Central memory CD8-positive, alpha-beta T cell (primary cell): ENCODE results near the gene NPIPB12.
"Not testable (repeated sequence)": the region's sequence is repeated elsewhere in the genome, so short reads cannot be mapped to it uniquely, and the experiment has no call there.

ENCODE experiments used
- ATAC-seq: fragments of 150-1000 bp; cut with Tn5 transposase; replicated peaks from 2 replicates; pipeline ENCODE4 v1.10.0; 2022; ENCODE audit warnings: mild to moderate bottlenecking, moderate FRiP score, moderate number of reproducible peaks; ENCODE audit not compliant: poor library complexity, severe bottlenecking; ENCODE audit errors: extremely low read depth
- DNase-seq, 2 donors: peaks; one replicate each; pipeline ENCODE4 v3.0.0; 2021; ENCODE audit warnings: low spot score in 2 of 2
- H3K27ac Mint-ChIP-seq: one replicate; pipeline ENCODE4 v1.8.0; 2022; ENCODE audit warnings: low read depth, mild to moderate bottlenecking, moderate library complexity, mixed read lengths
- H3K27me3 Mint-ChIP-seq: one replicate; pipeline ENCODE4 v1.8.0; 2022; ENCODE audit warnings: mixed read lengths
- H3K36me3 Mint-ChIP-seq: one replicate; pipeline ENCODE4 v1.8.0; 2022; ENCODE audit warnings: mild to moderate bottlenecking, moderate library complexity, mixed read lengths; ENCODE audit not compliant: insufficient read depth
- H3K4me1 Mint-ChIP-seq: one replicate; pipeline ENCODE4 v1.8.0; 2022; ENCODE audit warnings: mixed read lengths
- H3K4me3 Mint-ChIP-seq: one replicate; pipeline ENCODE4 v1.8.0; 2022; ENCODE audit warnings: mild to moderate bottlenecking, moderate library complexity, mixed read lengths
- H3K9me3 Mint-ChIP-seq: one replicate; pipeline ENCODE4 v1.8.0; 2022; ENCODE audit warnings: mixed read lengths

Gene NPIPB12

GRCh38 chr16:29506308-29506707 lies at the start of gene NPIPB12:
Gene NPIPB12 (minus strand): TSS chr16:29506408.
- H3K27ac Mint-ChIP-seq, H3K36me3 Mint-ChIP-seq, DNase-seq, ATAC-seq, H3K9me3 Mint-ChIP-seq, H3K4me1 Mint-ChIP-seq, H3K27me3 Mint-ChIP-seq, H3K4me3 Mint-ChIP-seq: not testable (repeated sequence)

DNA sequence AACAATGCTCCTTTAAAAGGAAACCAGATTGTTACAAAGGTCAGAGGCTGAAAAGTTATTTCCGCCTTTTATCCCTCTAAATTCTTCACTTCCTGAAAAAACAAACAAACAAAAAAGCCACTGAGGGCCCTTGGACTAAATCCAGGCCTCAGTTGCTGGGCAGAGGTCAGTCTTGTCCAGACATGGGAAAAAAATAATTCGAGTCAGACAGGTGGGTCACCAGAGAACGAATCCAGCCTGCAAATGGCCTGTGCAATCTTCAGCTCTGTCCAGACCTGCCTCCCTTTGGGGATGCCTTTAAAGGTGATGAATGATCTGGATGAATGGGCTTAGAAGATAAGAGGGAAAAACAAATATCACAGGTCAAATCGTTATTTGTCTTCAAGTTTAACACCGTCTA lies 15.3 kb upstream of the NPIPB12 start:
- ATAC-seq, H3K4me1 Mint-ChIP-seq, H3K27me3 Mint-ChIP-seq, H3K9me3 Mint-ChIP-seq, H3K4me3 Mint-ChIP-seq, DNase-seq, H3K27ac Mint-ChIP-seq, H3K36me3 Mint-ChIP-seq: not testable (repeated sequence)

DNA sequence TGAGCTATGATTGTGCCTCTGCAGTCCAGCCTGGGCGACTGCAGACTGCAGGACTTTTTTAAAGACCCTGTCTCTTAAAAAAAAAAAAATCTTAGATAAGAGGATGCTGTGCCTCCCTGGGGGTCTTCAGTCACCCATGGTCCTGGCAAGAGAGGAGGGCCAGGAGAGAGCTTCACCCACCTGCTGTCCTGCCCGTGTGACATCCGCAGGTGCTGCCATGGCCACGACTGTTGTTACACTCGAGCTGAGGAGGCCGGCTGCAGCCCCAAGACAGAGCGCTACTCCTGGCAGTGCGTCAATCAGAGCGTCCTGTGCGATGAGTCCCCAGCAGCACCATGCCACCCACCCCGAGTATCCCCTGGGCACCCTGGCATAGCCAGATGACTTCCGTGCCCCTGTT lies 23.9 kb downstream of the NPIPB12 start:
- H3K9me3 Mint-ChIP-seq, H3K4me3 Mint-ChIP-seq, H3K27ac Mint-ChIP-seq, H3K4me1 Mint-ChIP-seq, H3K36me3 Mint-ChIP-seq, ATAC-seq, H3K27me3 Mint-ChIP-seq: not testable (repeated sequence)
- peak in 1 of 2 donors; percentile 9 for DNase-seq

- not testable (repeated sequence) for H3K4me1 Mint-ChIP-seq, H3K4me3 Mint-ChIP-seq, H3K9me3 Mint-ChIP-seq, H3K36me3 Mint-ChIP-seq, H3K27ac Mint-ChIP-seq, H3K27me3 Mint-ChIP-seq, DNase-seq
- peak; percentile 60 for ATAC-seq
Observed at GRCh38 chr16:29472065-29472464, 34.1 kb downstream of the NPIPB12 start.

- not testable (repeated sequence) for H3K4me3 Mint-ChIP-seq, H3K27me3 Mint-ChIP-seq, H3K27ac Mint-ChIP-seq, H3K4me1 Mint-ChIP-seq, H3K36me3 Mint-ChIP-seq, H3K9me3 Mint-ChIP-seq
- ATAC-seq (peak; percentile 42), DNase-seq (peak; percentile 9 to 13)
Observed at GRCh38 chr16:29469660-29470059, 36.5 kb downstream of the NPIPB12 start.

- H3K9me3 Mint-ChIP-seq, H3K27ac Mint-ChIP-seq, H3K4me3 Mint-ChIP-seq, H3K36me3 Mint-ChIP-seq, DNase-seq, ATAC-seq, H3K4me1 Mint-ChIP-seq, H3K27me3 Mint-ChIP-seq: not testable (repeated sequence)
Observed at GRCh38 chr16:29467654-29468366, 38.4 kb downstream of the NPIPB12 start.

GRCh38 chr16:29466904-29467303 lies 39.3 kb downstream of the NPIPB12 start:
- H3K4me3 Mint-ChIP-seq, H3K36me3 Mint-ChIP-seq, H3K27me3 Mint-ChIP-seq, H3K27ac Mint-ChIP-seq, DNase-seq, H3K4me1 Mint-ChIP-seq, H3K9me3 Mint-ChIP-seq: not testable (repeated sequence)
- ATAC-seq, result peak; percentile 57

DNA sequence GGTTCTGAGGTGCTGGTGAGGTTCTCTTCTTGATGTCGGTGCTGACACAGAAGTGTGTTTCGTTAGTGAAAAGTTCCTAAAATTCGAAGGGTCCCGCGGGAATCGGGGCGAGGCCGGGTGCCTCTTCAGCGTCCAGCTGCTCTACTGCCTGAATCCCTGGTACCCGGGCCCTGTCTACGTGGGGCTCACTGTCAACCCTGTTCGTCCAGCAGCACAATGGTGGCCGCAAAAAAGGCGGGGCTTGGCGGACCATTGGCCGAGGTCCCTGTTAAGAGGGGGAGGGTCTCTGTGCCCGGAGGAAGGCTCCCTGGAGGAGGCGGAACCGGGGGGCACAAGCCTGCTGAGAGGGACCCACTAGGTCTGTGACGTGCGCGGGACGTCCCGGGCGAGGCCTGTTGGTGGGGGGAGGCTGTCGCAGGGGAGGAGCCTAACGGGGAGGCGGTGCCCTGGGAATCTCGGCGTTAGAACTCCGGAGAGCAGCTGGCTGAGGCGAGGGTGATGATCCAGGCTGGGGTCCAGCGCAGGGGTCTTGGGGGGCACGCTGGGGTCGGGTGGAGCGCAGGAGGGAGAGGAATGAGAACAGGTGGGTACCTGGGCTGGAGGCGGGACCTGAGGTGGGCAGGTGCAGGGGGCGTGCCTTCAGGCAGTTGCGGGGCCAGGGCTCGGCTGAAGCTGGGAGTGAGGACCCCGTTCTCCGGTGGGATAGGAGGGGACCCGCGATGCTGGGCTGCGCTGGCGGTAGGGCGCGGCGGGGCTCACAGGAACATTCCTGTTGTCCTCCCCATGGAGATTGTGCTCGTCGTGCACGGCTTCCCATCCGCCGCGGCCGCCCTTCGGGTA lies 40.0 kb downstream of the NPIPB12 start:
- not testable (repeated sequence) for H3K9me3 Mint-ChIP-seq, H3K36me3 Mint-ChIP-seq, H3K27ac Mint-ChIP-seq, H3K4me3 Mint-ChIP-seq, DNase-seq, H3K4me1 Mint-ChIP-seq, H3K27me3 Mint-ChIP-seq
- peak; percentile 64 for ATAC-seq

- H3K36me3 Mint-ChIP-seq, ATAC-seq: not testable (repeated sequence)
Observed at GRCh38 chr16:29460647-29461030, 45.6 kb downstream of the NPIPB12 start.

GRCh38 chr16:29459706-29460646 lies 46.2 kb downstream of the NPIPB12 start, which contains the start of gene SULT1A4:
Gene SULT1A4 (plus strand): TSS chr16:29459913. CDS start chr16:29461386, 1,473 bp downstream.
- DNase-seq, ATAC-seq, H3K4me3 Mint-ChIP-seq, H3K4me1 Mint-ChIP-seq, H3K27me3 Mint-ChIP-seq, H3K36me3 Mint-ChIP-seq, H3K9me3 Mint-ChIP-seq, H3K27ac Mint-ChIP-seq: not testable (repeated sequence)

More at GRCh38 chr16:29460647-29461030, 45.6 kb downstream of the NPIPB12 start:
- not testable (repeated sequence) for H3K27ac Mint-ChIP-seq, H3K4me1 Mint-ChIP-seq, H3K27me3 Mint-ChIP-seq, H3K9me3 Mint-ChIP-seq, H3K4me3 Mint-ChIP-seq, DNase-seq

GRCh38 chr16:29457660-29458059 lies 48.5 kb downstream of the NPIPB12 start:
- H3K27ac Mint-ChIP-seq, H3K4me3 Mint-ChIP-seq, H3K36me3 Mint-ChIP-seq, H3K27me3 Mint-ChIP-seq, H3K9me3 Mint-ChIP-seq, DNase-seq, H3K4me1 Mint-ChIP-seq, ATAC-seq: not testable (repeated sequence)

- not testable (repeated sequence) for H3K36me3 Mint-ChIP-seq, H3K9me3 Mint-ChIP-seq, DNase-seq, H3K27ac Mint-ChIP-seq, H3K27me3 Mint-ChIP-seq, H3K4me1 Mint-ChIP-seq, H3K4me3 Mint-ChIP-seq
- ATAC-seq, result peak; percentile 72
Observed at GRCh38 chr16:29454828-29455227, 51.4 kb downstream of the NPIPB12 start.
